Liver (tissue), 9 donors: ENCODE data around the gene COX19. TPM values are rescaled to one million over a fixed set of nuclear protein-coding genes. Genes with fewer than 3 reads are reported as not detected.

Experiments used
- DNase-seq: peaks from one replicate; pipeline ENCODE4 v3.0.0-alpha.2; 2017; ENCODE audit warnings: low spot score
- H3K27ac ChIP-seq, 2 donors: one replicate each; pipeline ENCODE4 v1.7.0; 2013; ENCODE audit warnings: inconsistent platforms in 2 of 2, low read length in 2 of 2, control low read depth in 1 of 2, low read depth in 1 of 2, mild to moderate bottlenecking in 1 of 2
- H3K27me3 ChIP-seq, 4 donors: one replicate each; pipeline versions ENCODE4 v1.6.1 to v1.7.0; 2013; ENCODE audit warnings: low read length in 3 of 4, inconsistent platforms in 1 of 4, mild to moderate bottlenecking in 1 of 4, moderate library complexity in 1 of 4; ENCODE audit not compliant: control insufficient read depth in 4 of 4, insufficient read depth in 4 of 4
- H3K36me3 ChIP-seq, 4 donors: one replicate each; pipeline versions ENCODE4 v1.6.1 to v1.7.0; 2013; ENCODE audit warnings: low read length in 3 of 4, mild to moderate bottlenecking in 3 of 4, low read depth in 1 of 4, moderate library complexity in 1 of 4; ENCODE audit not compliant: control insufficient read depth in 4 of 4, insufficient read depth in 3 of 4
- H3K4me1 ChIP-seq, 4 donors: one replicate each; pipeline versions ENCODE4 v1.6.1 to v1.7.0; 2013; ENCODE audit warnings: low read length in 3 of 4, mild to moderate bottlenecking in 3 of 4, moderate library complexity in 1 of 4; ENCODE audit not compliant: control insufficient read depth in 4 of 4, insufficient read depth in 4 of 4
- H3K4me3 ChIP-seq, 3 donors: one replicate each; pipeline versions ENCODE4 v1.6.1 to v1.7.0; 2013; ENCODE audit warnings: low read length in 3 of 3, control low read depth in 1 of 3, low read depth in 1 of 3, mild to moderate bottlenecking in 1 of 3
- H3K9ac ChIP-seq, 2 donors: one replicate each; pipeline ENCODE4 v1.7.0; 2013; ENCODE audit warnings: low read length in 2 of 2, mild to moderate bottlenecking in 2 of 2, moderate library complexity in 2 of 2, control low read depth in 1 of 2, low read depth in 1 of 2
- H3K9me3 ChIP-seq, 4 donors: one replicate each; pipeline versions ENCODE4 v1.6.1 to v1.7.0; 2013; ENCODE audit warnings: low read length in 3 of 4; ENCODE audit not compliant: control insufficient read depth in 4 of 4
- EGR1 ChIP-seq, 2 donors: IDR thresholded peaks; 2 replicates each; pipeline ENCODE4 v1.6.1; 2016 to 2018; ENCODE audit warnings: antibody characterized with exemption in 2 of 2, low read depth in 2 of 2
- FOXA1 ChIP-seq: IDR thresholded peaks from 2 replicates; pipeline ENCODE4 v1.6.1; 2016; ENCODE audit warnings: antibody characterized with exemption
- FOXA2 ChIP-seq: IDR thresholded peaks from 2 replicates; pipeline ENCODE4 v1.6.1; 2016; ENCODE audit warnings: antibody characterized with exemption
- GABPA ChIP-seq, 2 donors: IDR thresholded peaks in 1 of 2; conservative IDR thresholded peaks in 1 of 2; 2 replicates each; pipeline ENCODE4 v1.6.1; 2016; ENCODE audit warnings: antibody characterized with exemption in 2 of 2, mild to moderate bottlenecking in 1 of 2, moderate library complexity in 1 of 2
- HNF4A ChIP-seq, 2 donors: conservative IDR thresholded peaks; 2 replicates each; pipeline ENCODE4 v1.6.1; 2016; ENCODE audit warnings: antibody characterized with exemption in 2 of 2, mild to moderate bottlenecking in 2 of 2
- HNF4G ChIP-seq: IDR thresholded peaks from 2 replicates; pipeline ENCODE4 v1.6.1; 2016; ENCODE audit warnings: antibody characterized with exemption
- RAD21 ChIP-seq, 2 donors: IDR thresholded peaks; 2 replicates each; pipeline ENCODE4 v1.6.1; 2016; ENCODE audit warnings: antibody characterized with exemption in 2 of 2, mild to moderate bottlenecking in 2 of 2
- RXRA ChIP-seq, 2 donors: IDR thresholded peaks; 2 replicates each; pipeline ENCODE4 v1.6.1; 2017 to 2018; ENCODE audit warnings: antibody characterized with exemption in 2 of 2, mild to moderate bottlenecking in 1 of 2
- SP1 ChIP-seq: IDR thresholded peaks from 2 replicates; pipeline ENCODE4 v1.6.1; 2018; ENCODE audit warnings: antibody characterized with exemption, mild to moderate bottlenecking
- TAF1 ChIP-seq: conservative IDR thresholded peaks from 2 replicates; pipeline ENCODE4 v1.6.1; 2016; ENCODE audit warnings: antibody characterized with exemption, mild to moderate bottlenecking
- YY1 ChIP-seq: IDR thresholded peaks from 2 replicates; pipeline ENCODE4 v1.6.1; 2016; ENCODE audit warnings: antibody characterized with exemption, mild to moderate bottlenecking
- WGBS: extraction: QIAGEN DNeasy Blood & Tissue Kit; methylation state at CpG from one replicate; pipeline ENCODE4 v1.1.7; 2013; 5-methylcytosine and 5-hydroxymethylcytosine counted together
- polyA plus RNA-seq, 2 donors: library from polyadenylated mRNA; stranded (reverse) in 1 of 2; unstranded in 1 of 2; fragments of 200-250 nt in 1 of 2; fragments of >200 nt in 1 of 2; fragmentation: Nextera tagmentation in 1 of 2; extraction: Ambion mirVana in 1 of 2; gene quantifications; one replicate each; pipeline versions ENCODE4 v1.2.1 to v1.2.3, GENCODE V29; 2013 to 2015
- total RNA-seq, 2 donors: library from RNA; depleted of rRNA; stranded (reverse); fragments of >200 nt; gene quantifications; one replicate each; pipeline ENCODE4 v1.2.3, GENCODE V29; 2014
- TF ChIP-seq, protein P1 (sequence below): IDR thresholded peaks from 2 replicates; pipeline ENCODE4 v1.6.1; 2016; ENCODE audit warnings: antibody characterized with exemption
- TF ChIP-seq, protein P2 (sequence below): IDR thresholded peaks from 2 replicates; pipeline ENCODE4 v1.6.1; 2016; ENCODE audit warnings: antibody characterized with exemption
- TF ChIP-seq, protein P3 (sequence below): fragments of 150-350 bp; IDR thresholded peaks from 2 replicates; pipeline ENCODE4 v1.5.1; 2017; ENCODE audit warnings: improper control_type of control experiment, low read depth, low read length; ENCODE audit not compliant: missing input control
- TF ChIP-seq, protein P4 (sequence below): IDR thresholded peaks from 2 replicates; pipeline ENCODE4 v1.6.1; 2016; ENCODE audit warnings: antibody characterized with exemption, mild to moderate bottlenecking
- TF ChIP-seq, protein P5 (sequence below): IDR thresholded peaks from 2 replicates; pipeline ENCODE4 v1.6.1; 2016; ENCODE audit warnings: antibody characterized with exemption
- donor health status: healthy.
- donor health status: healthy.
- donor health status: healthy.
- donor health status: healthy.
- donor health status: healthy.

Gene COX19, protein sequence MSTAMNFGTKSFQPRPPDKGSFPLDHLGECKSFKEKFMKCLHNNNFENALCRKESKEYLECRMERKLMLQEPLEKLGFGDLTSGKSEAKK
- total RNA-seq (1 to 10 TPM; 5.2 to 9.8 TPM), polyA plus RNA-seq (1 to 10 TPM; 2.2 to 4.5 TPM)

DNA sequence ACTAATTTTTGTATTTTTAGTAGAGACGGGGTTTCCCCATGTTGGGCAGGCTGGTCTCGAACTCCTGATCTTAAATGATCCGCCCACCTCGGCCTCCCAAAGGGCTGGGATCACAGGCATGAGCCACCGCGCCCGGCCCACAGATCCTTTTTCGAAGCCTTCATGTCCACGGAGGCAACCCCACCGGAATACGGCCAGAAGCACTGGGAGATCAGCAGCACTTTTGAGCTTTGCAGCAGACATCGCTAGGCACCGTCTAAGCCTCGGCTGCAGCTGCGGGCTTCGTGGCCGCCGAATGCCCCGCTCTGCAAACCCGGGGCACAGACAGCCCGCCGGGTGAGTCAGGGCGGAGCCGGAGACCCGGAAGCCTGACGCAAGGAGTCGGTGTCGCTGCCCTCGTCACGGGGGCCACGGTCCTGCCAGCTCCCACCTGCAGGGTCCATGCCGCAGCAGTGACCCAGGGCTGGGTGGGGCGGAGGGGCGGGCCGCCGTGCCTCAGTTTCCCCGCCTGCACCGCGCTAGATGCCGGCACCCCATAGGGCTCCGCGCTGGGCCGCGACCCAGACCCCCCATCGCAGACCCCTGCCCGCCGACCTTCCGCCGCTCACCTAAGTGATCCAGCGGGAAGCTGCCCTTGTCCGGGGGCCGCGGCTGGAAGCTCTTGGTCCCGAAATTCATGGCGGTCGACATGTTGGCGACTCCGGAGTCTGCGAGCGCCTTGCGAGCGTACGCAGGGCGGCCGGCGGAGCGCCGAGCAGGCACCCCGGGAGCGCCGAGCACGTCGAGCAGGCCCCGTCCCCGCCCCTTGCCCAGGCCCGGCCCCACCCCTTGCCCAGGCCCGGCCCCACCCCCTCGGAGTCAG lies at the start of gene COX19:
TSS of gene COX19 (minus strand) at position 730 of the 862 bp plus-strand sequence. CDS start at position 690, 40 bp downstream.
- no peaks in the 10 kb centered on the region for H3K9me3 ChIP-seq
- peak within 1 kb of the TSS; percentile 94 to 97 for H3K27ac ChIP-seq
- WGBS: under 1% methylated on average over 78 of the region's 78 CpGs
- peaks cover 9 to 17% (median 11%) of the 10 kb centered on the region in 4 donors for H3K36me3 ChIP-seq
- no peaks in the 10 kb centered on the region for H3K27me3 ChIP-seq
- H3K4me1 ChIP-seq: peaks cover 11 to 44% (median 19%) of the 10 kb centered on the region in 4 donors
- peak; percentile 94 for DNase-seq
- H3K9ac ChIP-seq: peak within 1 kb of the TSS; percentile 1 to 93
- TF ChIP-seq TAF1: peak; percentile 39
- TF ChIP-seq EGR1 (IDR thresholded peaks at IDR 0.05; ENCODE audit: low read depth in 2 of 2): no peak
- no peak for TF ChIP-seq GABPA (IDR thresholded peaks at IDR 0.05 in 1 of 2, conservative IDR thresholded peaks at IDR 0.05 in 1 of 2)
- TF ChIP-seq HNF4G: no peak
- TF ChIP-seq RAD21 (IDR thresholded peaks at IDR 0.05): no peak
- peak; percentile 96 for TF ChIP-seq YY1
- peak within 1 kb of the TSS; percentile 89 to 96 (median 89) for H3K4me3 ChIP-seq

DNA sequence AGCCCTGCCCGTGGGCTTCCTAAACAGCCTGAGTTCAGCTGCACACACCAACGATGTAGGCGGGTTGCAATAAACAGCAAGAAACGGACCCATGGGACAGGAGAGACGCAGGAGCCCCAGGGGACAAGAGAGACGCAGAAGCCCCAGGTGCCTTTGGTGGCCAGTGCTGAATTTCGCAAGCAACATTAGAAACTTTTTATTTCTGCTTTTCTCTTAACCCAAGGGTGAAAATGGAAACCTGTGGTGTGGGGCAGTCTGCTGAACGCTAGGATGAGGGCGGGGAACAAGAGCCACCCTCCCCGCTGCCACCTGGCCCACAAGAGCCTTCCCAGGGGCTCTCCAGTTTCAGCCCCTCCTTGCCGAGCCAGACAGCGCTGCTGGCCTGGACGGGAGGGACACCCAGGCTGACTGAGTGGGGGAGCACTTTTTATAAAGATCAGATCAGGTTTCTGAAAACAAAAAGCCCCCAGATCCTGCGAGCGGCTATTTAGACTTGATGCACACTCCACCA lies 49.0 kb upstream of the COX19 start:
- H3K27me3 ChIP-seq: no peaks in the 10 kb centered on the region
- no peak overlapping the region for H3K4me3 ChIP-seq
- TF ChIP-seq, protein P1, sequence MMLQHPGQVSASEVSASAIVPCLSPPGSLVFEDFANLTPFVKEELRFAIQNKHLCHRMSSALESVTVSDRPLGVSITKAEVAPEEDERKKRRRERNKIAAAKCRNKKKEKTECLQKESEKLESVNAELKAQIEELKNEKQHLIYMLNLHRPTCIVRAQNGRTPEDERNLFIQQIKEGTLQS: no peak
- TF ChIP-seq FOXA2 (no peak), YY1 (no peak), GABPA (IDR thresholded peaks at IDR 0.05 in 1 of 2, conservative IDR thresholded peaks at IDR 0.05 in 1 of 2) (no peak), RXRA (IDR thresholded peaks at IDR 0.05) (no peak), FOXA1 (no peak), HNF4G (no peak), RAD21 (IDR thresholded peaks at IDR 0.05) (no peak), SP1 (no peak), HNF4A (conservative IDR thresholded peaks at IDR 0.05) (no peak), TAF1 (no peak)
- TF ChIP-seq, protein P2, sequence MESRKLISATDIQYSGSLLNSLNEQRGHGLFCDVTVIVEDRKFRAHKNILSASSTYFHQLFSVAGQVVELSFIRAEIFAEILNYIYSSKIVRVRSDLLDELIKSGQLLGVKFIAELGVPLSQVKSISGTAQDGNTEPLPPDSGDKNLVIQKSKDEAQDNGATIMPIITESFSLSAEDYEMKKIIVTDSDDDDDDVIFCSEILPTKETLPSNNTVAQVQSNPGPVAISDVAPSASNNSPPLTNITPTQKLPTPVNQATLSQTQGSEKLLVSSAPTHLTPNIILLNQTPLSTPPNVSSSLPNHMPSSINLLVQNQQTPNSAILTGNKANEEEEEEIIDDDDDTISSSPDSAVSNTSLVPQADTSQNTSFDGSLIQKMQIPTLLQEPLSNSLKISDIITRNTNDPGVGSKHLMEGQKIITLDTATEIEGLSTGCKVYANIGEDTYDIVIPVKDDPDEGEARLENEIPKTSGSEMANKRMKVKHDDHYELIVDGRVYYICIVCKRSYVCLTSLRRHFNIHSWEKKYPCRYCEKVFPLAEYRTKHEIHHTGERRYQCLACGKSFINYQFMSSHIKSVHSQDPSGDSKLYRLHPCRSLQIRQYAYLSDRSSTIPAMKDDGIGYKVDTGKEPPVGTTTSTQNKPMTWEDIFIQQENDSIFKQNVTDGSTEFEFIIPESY: no peak
- TF ChIP-seq, protein P3, sequence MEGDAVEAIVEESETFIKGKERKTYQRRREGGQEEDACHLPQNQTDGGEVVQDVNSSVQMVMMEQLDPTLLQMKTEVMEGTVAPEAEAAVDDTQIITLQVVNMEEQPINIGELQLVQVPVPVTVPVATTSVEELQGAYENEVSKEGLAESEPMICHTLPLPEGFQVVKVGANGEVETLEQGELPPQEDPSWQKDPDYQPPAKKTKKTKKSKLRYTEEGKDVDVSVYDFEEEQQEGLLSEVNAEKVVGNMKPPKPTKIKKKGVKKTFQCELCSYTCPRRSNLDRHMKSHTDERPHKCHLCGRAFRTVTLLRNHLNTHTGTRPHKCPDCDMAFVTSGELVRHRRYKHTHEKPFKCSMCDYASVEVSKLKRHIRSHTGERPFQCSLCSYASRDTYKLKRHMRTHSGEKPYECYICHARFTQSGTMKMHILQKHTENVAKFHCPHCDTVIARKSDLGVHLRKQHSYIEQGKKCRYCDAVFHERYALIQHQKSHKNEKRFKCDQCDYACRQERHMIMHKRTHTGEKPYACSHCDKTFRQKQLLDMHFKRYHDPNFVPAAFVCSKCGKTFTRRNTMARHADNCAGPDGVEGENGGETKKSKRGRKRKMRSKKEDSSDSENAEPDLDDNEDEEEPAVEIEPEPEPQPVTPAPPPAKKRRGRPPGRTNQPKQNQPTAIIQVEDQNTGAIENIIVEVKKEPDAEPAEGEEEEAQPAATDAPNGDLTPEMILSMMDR: no peak
- TF ChIP-seq, protein P4, sequence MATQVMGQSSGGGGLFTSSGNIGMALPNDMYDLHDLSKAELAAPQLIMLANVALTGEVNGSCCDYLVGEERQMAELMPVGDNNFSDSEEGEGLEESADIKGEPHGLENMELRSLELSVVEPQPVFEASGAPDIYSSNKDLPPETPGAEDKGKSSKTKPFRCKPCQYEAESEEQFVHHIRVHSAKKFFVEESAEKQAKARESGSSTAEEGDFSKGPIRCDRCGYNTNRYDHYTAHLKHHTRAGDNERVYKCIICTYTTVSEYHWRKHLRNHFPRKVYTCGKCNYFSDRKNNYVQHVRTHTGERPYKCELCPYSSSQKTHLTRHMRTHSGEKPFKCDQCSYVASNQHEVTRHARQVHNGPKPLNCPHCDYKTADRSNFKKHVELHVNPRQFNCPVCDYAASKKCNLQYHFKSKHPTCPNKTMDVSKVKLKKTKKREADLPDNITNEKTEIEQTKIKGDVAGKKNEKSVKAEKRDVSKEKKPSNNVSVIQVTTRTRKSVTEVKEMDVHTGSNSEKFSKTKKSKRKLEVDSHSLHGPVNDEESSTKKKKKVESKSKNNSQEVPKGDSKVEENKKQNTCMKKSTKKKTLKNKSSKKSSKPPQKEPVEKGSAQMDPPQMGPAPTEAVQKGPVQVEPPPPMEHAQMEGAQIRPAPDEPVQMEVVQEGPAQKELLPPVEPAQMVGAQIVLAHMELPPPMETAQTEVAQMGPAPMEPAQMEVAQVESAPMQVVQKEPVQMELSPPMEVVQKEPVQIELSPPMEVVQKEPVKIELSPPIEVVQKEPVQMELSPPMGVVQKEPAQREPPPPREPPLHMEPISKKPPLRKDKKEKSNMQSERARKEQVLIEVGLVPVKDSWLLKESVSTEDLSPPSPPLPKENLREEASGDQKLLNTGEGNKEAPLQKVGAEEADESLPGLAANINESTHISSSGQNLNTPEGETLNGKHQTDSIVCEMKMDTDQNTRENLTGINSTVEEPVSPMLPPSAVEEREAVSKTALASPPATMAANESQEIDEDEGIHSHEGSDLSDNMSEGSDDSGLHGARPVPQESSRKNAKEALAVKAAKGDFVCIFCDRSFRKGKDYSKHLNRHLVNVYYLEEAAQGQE: no peak
- TF ChIP-seq, protein P5, sequence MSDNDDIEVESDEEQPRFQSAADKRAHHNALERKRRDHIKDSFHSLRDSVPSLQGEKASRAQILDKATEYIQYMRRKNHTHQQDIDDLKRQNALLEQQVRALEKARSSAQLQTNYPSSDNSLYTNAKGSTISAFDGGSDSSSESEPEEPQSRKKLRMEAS: no peak
- no peak overlapping the region for H3K9ac ChIP-seq
- WGBS: 87% methylated on average over 15 of the region's 15 CpGs
- H3K9me3 ChIP-seq: no peaks in the 10 kb centered on the region
- DNase-seq: no peak
- no peak overlapping the region for H3K27ac ChIP-seq
- peaks cover 0 to 9% (median 0%) of the 10 kb centered on the region in 4 donors for H3K36me3 ChIP-seq
- H3K4me1 ChIP-seq: peaks cover 0 to 7% (median 6%) of the 10 kb centered on the region in 4 donors
